ENCODE data around the gene GRM7.

DNA sequence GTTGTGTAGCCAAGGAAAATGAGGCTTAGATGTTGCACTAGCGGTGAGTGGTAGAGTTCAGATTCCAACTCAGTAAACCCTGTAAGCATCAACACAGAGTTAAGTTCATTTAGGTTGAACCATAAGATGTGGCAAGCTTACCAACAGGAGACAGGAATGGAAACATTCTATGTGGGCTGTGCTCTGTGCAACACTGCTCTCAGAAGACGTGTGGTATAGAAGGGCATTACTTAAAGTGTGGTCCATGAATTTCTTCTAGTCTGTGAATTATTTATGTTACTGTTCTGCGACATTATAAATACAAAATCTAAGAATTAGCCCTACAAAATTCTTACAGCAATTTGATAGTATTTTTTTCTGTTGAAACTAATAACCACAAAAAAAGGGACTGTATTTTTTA is 213.3 kb downstream of the GRM7 start:
- TF ChIP-seq, protein P1, sequence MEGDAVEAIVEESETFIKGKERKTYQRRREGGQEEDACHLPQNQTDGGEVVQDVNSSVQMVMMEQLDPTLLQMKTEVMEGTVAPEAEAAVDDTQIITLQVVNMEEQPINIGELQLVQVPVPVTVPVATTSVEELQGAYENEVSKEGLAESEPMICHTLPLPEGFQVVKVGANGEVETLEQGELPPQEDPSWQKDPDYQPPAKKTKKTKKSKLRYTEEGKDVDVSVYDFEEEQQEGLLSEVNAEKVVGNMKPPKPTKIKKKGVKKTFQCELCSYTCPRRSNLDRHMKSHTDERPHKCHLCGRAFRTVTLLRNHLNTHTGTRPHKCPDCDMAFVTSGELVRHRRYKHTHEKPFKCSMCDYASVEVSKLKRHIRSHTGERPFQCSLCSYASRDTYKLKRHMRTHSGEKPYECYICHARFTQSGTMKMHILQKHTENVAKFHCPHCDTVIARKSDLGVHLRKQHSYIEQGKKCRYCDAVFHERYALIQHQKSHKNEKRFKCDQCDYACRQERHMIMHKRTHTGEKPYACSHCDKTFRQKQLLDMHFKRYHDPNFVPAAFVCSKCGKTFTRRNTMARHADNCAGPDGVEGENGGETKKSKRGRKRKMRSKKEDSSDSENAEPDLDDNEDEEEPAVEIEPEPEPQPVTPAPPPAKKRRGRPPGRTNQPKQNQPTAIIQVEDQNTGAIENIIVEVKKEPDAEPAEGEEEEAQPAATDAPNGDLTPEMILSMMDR (IDR thresholded peaks at IDR 0.05 in 4 of 5, conservative IDR thresholded peaks at IDR 0.05 in 1 of 5): no peak
- TF ChIP-seq POLR2A (IDR thresholded peaks at IDR 0.05): no peak

Measured in gastrocnemius medialis (tissue), 4 donors.